Fibroblast of lung (primary cell): Measurements from ENCODE around the gene CERS4. TPM values are rescaled to one million over a fixed set of nuclear protein-coding genes. Genes with fewer than 3 reads are reported as not detected.
A peak's percentile ranks its signal among the peaks of the same experiment; 100 is the strongest.

ENCODE experiments used
- DNase-seq, 2 donors: peaks; one replicate each; pipeline versions ENCODE4 v3.0.0 to v3.0.0-alpha.2; 2010; ENCODE audit warnings: low read depth in 2 of 2
- H2AFZ ChIP-seq: 2 replicates; pipeline ENCODE4 v1.5.1; 2012; ENCODE audit warnings: low read length, control low read depth, inconsistent platforms
- H3K27ac ChIP-seq: 2 replicates; pipeline ENCODE4 v1.5.1; 2011; ENCODE audit warnings: low read length, control low read depth; ENCODE audit not compliant: insufficient read depth
- H3K27me3 ChIP-seq: 2 replicates; pipeline ENCODE4 v1.5.1; 2011; ENCODE audit warnings: mild to moderate bottlenecking, low read length; ENCODE audit not compliant: control insufficient read depth, insufficient read depth
- H3K36me3 ChIP-seq: 2 replicates; pipeline ENCODE4 v1.5.1; 2011; ENCODE audit warnings: low read length; ENCODE audit not compliant: control insufficient read depth, insufficient read depth
- H3K4me1 ChIP-seq: 2 replicates; pipeline ENCODE4 v1.5.1; 2011; ENCODE audit warnings: low read length; ENCODE audit not compliant: control insufficient read depth, insufficient read depth; ENCODE audit errors: extremely low read depth
- H3K4me2 ChIP-seq: 2 replicates; pipeline ENCODE4 v1.5.1; 2011; ENCODE audit warnings: low read length, control low read depth; ENCODE audit not compliant: insufficient read depth; ENCODE audit errors: extremely low read depth
- H3K4me3 ChIP-seq, 4 experiments: fragments of 200-600 bp in 1 of 4; sonication (generic) in 1 of 4; replicated peaks in 1 of 4; 2 replicates each; pipeline ENCODE4 v1.5.1; 2011 to 2016; ENCODE audit warnings: low read length in 4 of 4, low read depth in 3 of 4, mild to moderate bottlenecking in 3 of 4, control low read depth in 2 of 4, inconsistent platforms in 1 of 4, mixed read lengths in 1 of 4; ENCODE audit not compliant: insufficient read depth in 1 of 4; ENCODE audit errors: control extremely low read depth in 1 of 4
- H3K79me2 ChIP-seq: 2 replicates; pipeline ENCODE4 v1.5.1; 2012; ENCODE audit warnings: mild to moderate bottlenecking, low read length, inconsistent platforms; ENCODE audit not compliant: control insufficient read depth, insufficient read depth
- H3K9ac ChIP-seq: 2 replicates; pipeline ENCODE4 v1.5.1; 2011; ENCODE audit warnings: mild to moderate bottlenecking, low read length, control low read depth; ENCODE audit not compliant: insufficient read depth
- H3K9me3 ChIP-seq: 2 replicates; pipeline ENCODE4 v1.5.1; 2012; ENCODE audit warnings: low read depth, low read length; ENCODE audit not compliant: control insufficient read depth, insufficient read depth
- H4K20me1 ChIP-seq: 2 replicates; pipeline ENCODE4 v1.5.1; 2011; ENCODE audit warnings: low read length; ENCODE audit not compliant: control insufficient read depth, insufficient read depth; ENCODE audit errors: extremely low read depth
- CTCF ChIP-seq, 2 donors: IDR thresholded peaks in 1 of 2; conservative IDR thresholded peaks in 1 of 2; 1 replicate in 1 of 2; 2 replicates in 1 of 2; pipeline ENCODE4 v1.5.1; 2011 to 2012; ENCODE audit warnings: low read length in 2 of 2, control low read depth in 1 of 2, inconsistent platforms in 1 of 2, low read depth in 1 of 2, mild to moderate bottlenecking in 1 of 2
- EZH2 ChIP-seq: IDR thresholded peaks from 2 replicates; pipeline ENCODE4 v1.5.1; 2012; ENCODE audit warnings: low read length, control low read depth, mild to moderate bottlenecking; ENCODE audit errors: missing control alignments
- polyA plus RNA-seq, 2 donors: library from polyadenylated mRNA; depleted of rRNA in 1 of 2; stranded (reverse) in 1 of 2; unstranded in 1 of 2; fragments of >200 nt; gene quantifications; 2 replicates each; pipeline ENCODE4 v1.2.1, GENCODE V29; 2011 to 2012; ENCODE audit warnings: missing spikeins in 1 of 2
- total RNA-seq: library from RNA; depleted of rRNA; stranded (reverse); fragments of >200 nt; gene quantifications from 2 replicates; pipeline ENCODE4 v1.2.1, GENCODE V29; 2014

Gene CERS4
- total and polyA plus RNA-seq, 2 donors (not counting 1 experiment from before 2014, with no cell fraction given), result 0.74 to 17.0 TPM

DNA sequence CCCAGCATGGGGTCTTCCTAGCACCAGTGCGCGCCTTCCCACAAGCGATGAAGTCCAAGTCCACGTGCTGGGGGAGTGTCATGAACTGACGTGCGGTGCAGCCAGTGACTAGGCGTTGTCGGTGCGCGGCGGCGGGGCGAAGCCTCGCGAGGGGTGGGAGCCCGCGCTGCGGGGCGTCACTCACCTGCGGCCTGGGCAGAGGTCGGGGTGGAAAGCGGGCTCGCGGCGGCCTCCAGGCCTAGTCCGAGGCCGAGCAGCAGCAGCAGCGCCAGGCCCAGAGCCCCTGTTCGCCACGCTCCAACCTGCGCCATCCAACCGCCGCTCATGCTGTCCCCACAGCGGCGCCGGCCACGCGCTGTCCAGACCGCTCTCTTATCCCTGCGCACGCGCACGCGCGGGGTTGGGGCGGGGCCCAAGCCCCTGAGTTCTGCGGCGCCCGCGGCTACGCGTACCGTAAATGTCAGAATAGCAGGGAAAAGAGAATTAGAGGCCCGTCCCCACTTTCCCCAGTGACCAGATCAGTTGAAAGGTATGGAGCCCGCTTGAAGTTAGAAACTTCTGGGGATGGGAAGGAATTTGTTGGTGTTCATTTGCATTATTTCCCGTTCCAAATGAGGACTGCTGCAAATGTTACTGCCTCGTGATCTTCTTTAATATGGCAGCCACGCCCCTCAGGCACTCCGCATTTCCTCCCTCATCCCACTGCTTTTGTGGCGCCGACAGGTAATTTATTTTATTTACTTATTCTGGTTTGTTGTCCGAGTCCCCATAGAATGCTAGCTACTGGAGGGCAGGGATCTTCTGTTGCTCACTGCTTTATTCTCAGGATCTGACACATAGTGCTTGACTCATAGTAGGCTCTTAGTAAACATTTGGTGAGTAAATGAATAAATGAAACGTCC, 99.0 kb downstream of the CERS4 start, which contains the start of gene CD320:
Gene CD320 (minus strand): TSS at position 394 of the 902 bp plus-strand sequence. CDS start 68 bp downstream, at position 326.
- Histone ChIP-seq H3K27ac (peak within 1 kb of the TSS; percentile 61), H3K9ac (peak within 1 kb of the TSS; percentile 65), H3K27me3 (no peaks in the 10 kb centered on the region), H2AFZ (peak within 1 kb of the TSS; percentile 52), H3K4me2 (peak within 1 kb of the TSS; percentile 87), H3K4me3 (peak within 1 kb of the TSS; percentile 27 to 65 (median 50)), H3K79me2 (no peaks in the 10 kb centered on the region), H3K36me3 (peaks cover 7% of the 10 kb centered on the region), H4K20me1 (no peaks in the 10 kb centered on the region), H3K9me3 (no peaks in the 10 kb centered on the region), H3K4me1 (peaks cover 9% of the 10 kb centered on the region)
- DNase-seq, result peak; percentile 86 to 89
- no peak for TF ChIP-seq CTCF (conservative IDR thresholded peaks at IDR 0.05 in 1 of 2, IDR thresholded peaks at IDR 0.05 in 1 of 2; ENCODE audit: low read depth in 1 of 2, low read length in 2 of 2)
- no peak for TF ChIP-seq EZH2

GRCh38 chr19:8308891-8309291, 99.7 kb downstream of the CERS4 start:
- DNase-seq, result no peak
- Histone ChIP-seq H3K4me1 (peaks cover 9% of the 10 kb centered on the region), H3K36me3 (peaks cover 7% of the 10 kb centered on the region), H3K4me2 (peak overlapping the region; percentile 87), H3K9ac (no peak overlapping the region), H3K9me3 (no peaks in the 10 kb centered on the region), H3K79me2 (no peaks in the 10 kb centered on the region), H3K27me3 (no peaks in the 10 kb centered on the region), H3K4me3 (peak overlapping the region in 2 of 4 experiments; percentile 60 to 65), H4K20me1 (no peaks in the 10 kb centered on the region), H2AFZ (no peak overlapping the region), H3K27ac (peak overlapping the region; percentile 43)
- TF ChIP-seq CTCF (conservative IDR thresholded peaks at IDR 0.05 in 1 of 2, IDR thresholded peaks at IDR 0.05 in 1 of 2; ENCODE audit: low read depth in 1 of 2, low read length in 2 of 2) (no peak), EZH2 (no peak)

DNA sequence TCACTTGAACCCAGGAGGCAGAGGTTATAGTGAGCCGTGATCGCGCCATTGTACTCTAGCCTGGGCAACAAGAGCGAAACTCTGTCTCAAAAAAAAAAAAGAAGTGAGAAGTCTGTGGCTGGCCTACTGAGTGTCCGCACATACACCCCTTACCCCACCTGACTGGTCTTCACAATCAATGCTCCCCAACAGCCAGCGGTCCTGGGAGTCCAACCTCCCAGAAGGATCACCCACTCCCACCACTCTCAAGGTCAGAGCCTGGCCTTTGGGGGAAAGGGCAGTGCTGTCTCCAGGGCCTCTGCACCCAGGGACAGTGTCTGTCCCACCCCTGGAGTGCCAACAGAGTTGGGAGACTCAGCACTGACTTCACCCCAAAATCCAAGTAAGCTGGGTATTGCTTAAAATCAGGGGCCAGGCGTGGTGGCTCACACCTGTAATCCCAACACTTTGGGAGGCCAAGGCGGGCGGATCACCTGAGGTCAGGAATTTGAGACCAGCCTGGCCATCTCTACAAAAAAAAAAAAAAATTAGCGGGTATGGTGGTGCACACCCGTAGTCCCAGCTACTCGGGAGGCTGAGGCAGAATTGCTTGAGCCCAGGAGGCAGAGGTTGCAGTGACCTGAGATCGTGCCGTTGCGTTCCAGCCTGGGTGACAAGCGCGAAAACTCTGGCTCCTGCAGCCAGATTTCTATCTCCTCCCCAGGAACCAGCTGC, 101.3 kb downstream of the CERS4 start:
- Histone ChIP-seq H3K4me3 (no peak overlapping the region), H3K36me3 (peaks cover 9% of the 10 kb centered on the region), H3K79me2 (no peaks in the 10 kb centered on the region), H3K4me2 (no peak overlapping the region), H3K27me3 (no peaks in the 10 kb centered on the region), H3K27ac (no peak overlapping the region), H2AFZ (no peak overlapping the region), H4K20me1 (no peaks in the 10 kb centered on the region), H3K9ac (no peak overlapping the region), H3K9me3 (no peaks in the 10 kb centered on the region), H3K4me1 (peaks cover 9% of the 10 kb centered on the region)
- no peak for DNase-seq
- TF ChIP-seq CTCF (conservative IDR thresholded peaks at IDR 0.05 in 1 of 2, IDR thresholded peaks at IDR 0.05 in 1 of 2; ENCODE audit: low read depth in 1 of 2, low read length in 2 of 2) (no peak), EZH2 (no peak)
